ENCODE results near the gene ITGA4.

ITGA4 gene

GRCh38 chr2:181421464-181421863 is 35.7 kb upstream of the ITGA4 start:
- DNase-seq (no peak), ATAC-seq (ENCODE audit: insufficient read depth, low read depth) (no peak)
- H3K27ac ChIP-seq (ENCODE audit: low read length), result no peak overlapping the region
- no peaks in the 10 kb centered on the region for H3K27me3 ChIP-seq (ENCODE audit: insufficient read depth, low read length, poor library complexity)
- H2AFZ ChIP-seq (ENCODE audit: low read depth, low read length), result no peak overlapping the region
- H3K36me3 ChIP-seq (ENCODE audit: insufficient read depth, low read length), result no peaks in the 10 kb centered on the region
- no peaks in the 10 kb centered on the region for H3K9me3 ChIP-seq (ENCODE audit: insufficient read depth, low read length, severe bottlenecking)
- H3K79me2 ChIP-seq (ENCODE audit: insufficient read depth, low read length), result no peaks in the 10 kb centered on the region
- TF ChIP-seq EZH2 (IDR thresholded peaks at IDR 0.05; ENCODE audit: borderline replicate concordance, low read depth, low read length, severe bottlenecking), result no peak
- TF ChIP-seq, protein P1, sequence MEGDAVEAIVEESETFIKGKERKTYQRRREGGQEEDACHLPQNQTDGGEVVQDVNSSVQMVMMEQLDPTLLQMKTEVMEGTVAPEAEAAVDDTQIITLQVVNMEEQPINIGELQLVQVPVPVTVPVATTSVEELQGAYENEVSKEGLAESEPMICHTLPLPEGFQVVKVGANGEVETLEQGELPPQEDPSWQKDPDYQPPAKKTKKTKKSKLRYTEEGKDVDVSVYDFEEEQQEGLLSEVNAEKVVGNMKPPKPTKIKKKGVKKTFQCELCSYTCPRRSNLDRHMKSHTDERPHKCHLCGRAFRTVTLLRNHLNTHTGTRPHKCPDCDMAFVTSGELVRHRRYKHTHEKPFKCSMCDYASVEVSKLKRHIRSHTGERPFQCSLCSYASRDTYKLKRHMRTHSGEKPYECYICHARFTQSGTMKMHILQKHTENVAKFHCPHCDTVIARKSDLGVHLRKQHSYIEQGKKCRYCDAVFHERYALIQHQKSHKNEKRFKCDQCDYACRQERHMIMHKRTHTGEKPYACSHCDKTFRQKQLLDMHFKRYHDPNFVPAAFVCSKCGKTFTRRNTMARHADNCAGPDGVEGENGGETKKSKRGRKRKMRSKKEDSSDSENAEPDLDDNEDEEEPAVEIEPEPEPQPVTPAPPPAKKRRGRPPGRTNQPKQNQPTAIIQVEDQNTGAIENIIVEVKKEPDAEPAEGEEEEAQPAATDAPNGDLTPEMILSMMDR (IDR thresholded peaks at IDR 0.05; ENCODE audit: borderline replicate concordance, extremely low read depth, low read length, poor library complexity, severe bottlenecking), result no peak
- H3K9ac ChIP-seq (ENCODE audit: low read depth, low read length), result no peak overlapping the region
- no peak overlapping the region for H3K4me3 ChIP-seq (ENCODE audit: low read depth in 1 of 2, low read length in 2 of 2)
- no peaks in the 10 kb centered on the region for H4K20me1 ChIP-seq (ENCODE audit: insufficient read depth, low read length)
- H3K4me1 ChIP-seq (ENCODE audit: insufficient read depth, low read length), result peaks cover 50% of the 10 kb centered on the region
- no peak overlapping the region for H3K4me2 ChIP-seq (ENCODE audit: insufficient read depth, low read length)

DNA sequence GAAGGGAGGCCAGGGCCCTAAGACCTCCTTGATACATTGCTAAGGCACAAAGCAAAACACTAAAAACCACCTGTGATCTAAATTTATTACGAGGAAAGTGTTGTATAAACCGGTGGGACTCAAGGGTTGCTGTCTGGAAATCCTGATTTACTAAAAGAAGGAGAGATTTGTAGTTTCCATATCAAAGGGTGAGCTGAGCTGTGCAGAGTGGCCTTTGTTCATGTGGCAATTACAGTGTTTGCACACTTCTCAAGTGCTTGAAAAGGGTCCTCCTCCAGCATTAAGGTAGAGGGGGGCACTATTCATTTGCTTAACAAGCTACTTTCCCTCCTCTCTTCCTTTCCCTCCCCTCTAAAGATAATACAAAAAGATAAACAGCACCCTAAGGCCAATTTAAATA is 30.5 kb upstream of the ITGA4 start:
- Histone ChIP-seq H3K4me2 (ENCODE audit: insufficient read depth, low read length) (no peak overlapping the region), H3K79me2 (ENCODE audit: insufficient read depth, low read length) (no peaks in the 10 kb centered on the region), H3K9me3 (ENCODE audit: insufficient read depth, low read length, severe bottlenecking) (no peaks in the 10 kb centered on the region), H3K36me3 (ENCODE audit: insufficient read depth, low read length) (no peaks in the 10 kb centered on the region), H3K9ac (ENCODE audit: low read depth, low read length) (no peak overlapping the region), H3K27ac (ENCODE audit: low read length) (peak overlapping the region; percentile 24), H4K20me1 (ENCODE audit: insufficient read depth, low read length) (no peaks in the 10 kb centered on the region), H3K4me1 (ENCODE audit: insufficient read depth, low read length) (peaks cover 63% of the 10 kb centered on the region), H3K4me3 (ENCODE audit: low read depth in 1 of 2, low read length in 2 of 2) (no peak overlapping the region), H3K27me3 (ENCODE audit: insufficient read depth, low read length, poor library complexity) (no peaks in the 10 kb centered on the region), H2AFZ (ENCODE audit: low read depth, low read length) (no peak overlapping the region)
- TF ChIP-seq, protein P1 (IDR thresholded peaks at IDR 0.05; ENCODE audit: borderline replicate concordance, extremely low read depth, low read length, poor library complexity, severe bottlenecking), result no peak
- TF ChIP-seq EZH2 (IDR thresholded peaks at IDR 0.05; ENCODE audit: borderline replicate concordance, low read depth, low read length, severe bottlenecking), result no peak
- DNase-seq, result no peak
- no peak for ATAC-seq (ENCODE audit: insufficient read depth, low read depth)

GRCh38 chr2:181430406-181431118 is 26.6 kb upstream of the ITGA4 start:
- no peak for TF ChIP-seq EZH2 (IDR thresholded peaks at IDR 0.05; ENCODE audit: borderline replicate concordance, low read depth, low read length, severe bottlenecking)
- TF ChIP-seq, protein P1 (IDR thresholded peaks at IDR 0.05; ENCODE audit: borderline replicate concordance, extremely low read depth, low read length, poor library complexity, severe bottlenecking), result peak; percentile 76
- no peaks in the 10 kb centered on the region for H3K36me3 ChIP-seq (ENCODE audit: insufficient read depth, low read length)
- H3K4me1 ChIP-seq (ENCODE audit: insufficient read depth, low read length), result peaks cover 55% of the 10 kb centered on the region
- H3K27ac ChIP-seq (ENCODE audit: low read length), result peak overlapping the region; percentile 91
- no peaks in the 10 kb centered on the region for H4K20me1 ChIP-seq (ENCODE audit: insufficient read depth, low read length)
- H3K27me3 ChIP-seq (ENCODE audit: insufficient read depth, low read length, poor library complexity), result no peaks in the 10 kb centered on the region
- peak; percentile 62 for DNase-seq
- H3K4me3 ChIP-seq (ENCODE audit: low read depth in 1 of 2, low read length in 2 of 2), result no peak overlapping the region
- no peaks in the 10 kb centered on the region for H3K79me2 ChIP-seq (ENCODE audit: insufficient read depth, low read length)
- peak overlapping the region; percentile 35 for H3K9ac ChIP-seq (ENCODE audit: low read depth, low read length)
- peak overlapping the region; percentile 13 for H3K4me2 ChIP-seq (ENCODE audit: insufficient read depth, low read length)
- H2AFZ ChIP-seq (ENCODE audit: low read depth, low read length), result peak overlapping the region; percentile 48
- peaks cover 2% of the 10 kb centered on the region for H3K9me3 ChIP-seq (ENCODE audit: insufficient read depth, low read length, severe bottlenecking)
- ATAC-seq (ENCODE audit: insufficient read depth, low read depth), result peak; percentile 93

Measured in DND-41 (cell line).